GM19035 (cell line): Measurements from ENCODE around the gene LRRFIP1.

ENCODE experiments used
- ATAC-seq: cut with Tn5 transposase; IDR thresholded peaks from one replicate; pipeline ENCODE4 v1.9.1; 2021; ENCODE audit not compliant: unreplicated experiment

The LRRFIP1 gene

GRCh38 chr2:237639052-237639835, 11.9 kb downstream of the LRRFIP1 start:
- no peak for ATAC-seq

- ATAC-seq: no peak
Observed at GRCh38 chr2:237639836-237640220, 12.4 kb downstream of the LRRFIP1 start.

GRCh38 chr2:237640493-237640998, 13.2 kb downstream of the LRRFIP1 start:
- ATAC-seq: no peak

DNA sequence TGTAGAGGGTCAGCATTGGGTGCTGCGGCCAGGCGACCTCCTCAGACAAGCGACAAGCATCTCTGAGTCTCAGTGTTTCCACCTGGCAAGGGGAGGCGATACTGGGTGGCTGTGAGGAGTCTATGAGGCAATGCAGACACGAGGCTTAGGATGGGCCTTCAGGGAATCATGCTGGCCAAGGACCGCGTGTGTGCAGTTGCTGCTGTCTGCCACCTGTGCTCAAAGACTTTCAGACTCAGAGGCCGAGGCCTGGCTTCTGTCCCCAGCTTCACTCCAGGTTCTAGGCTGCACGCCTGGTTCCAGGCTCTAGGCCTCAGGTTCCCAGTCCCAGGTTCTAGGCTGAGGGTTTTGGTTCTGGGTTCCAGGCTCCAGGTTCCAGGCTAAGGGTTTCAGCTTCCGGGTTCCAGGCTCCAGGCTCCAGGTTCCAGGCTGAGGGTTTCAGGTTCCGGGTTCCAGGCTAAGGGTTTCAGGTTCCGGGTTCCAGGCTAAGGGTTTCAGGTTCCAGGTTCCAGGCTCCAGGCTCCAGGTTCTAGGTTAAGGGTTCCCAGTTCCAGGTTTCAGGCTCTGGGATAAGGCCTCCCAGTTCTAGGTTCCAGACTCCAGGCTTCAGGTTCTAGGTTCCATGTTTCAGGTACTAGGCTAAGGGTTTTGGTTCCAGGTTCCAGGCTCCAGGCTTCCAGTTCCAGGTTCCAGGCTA, 14.8 kb downstream of the LRRFIP1 start:
- ATAC-seq: no peak

GRCh38 chr2:237643066-237643465, 15.7 kb downstream of the LRRFIP1 start:
- ATAC-seq: no peak

DNA sequence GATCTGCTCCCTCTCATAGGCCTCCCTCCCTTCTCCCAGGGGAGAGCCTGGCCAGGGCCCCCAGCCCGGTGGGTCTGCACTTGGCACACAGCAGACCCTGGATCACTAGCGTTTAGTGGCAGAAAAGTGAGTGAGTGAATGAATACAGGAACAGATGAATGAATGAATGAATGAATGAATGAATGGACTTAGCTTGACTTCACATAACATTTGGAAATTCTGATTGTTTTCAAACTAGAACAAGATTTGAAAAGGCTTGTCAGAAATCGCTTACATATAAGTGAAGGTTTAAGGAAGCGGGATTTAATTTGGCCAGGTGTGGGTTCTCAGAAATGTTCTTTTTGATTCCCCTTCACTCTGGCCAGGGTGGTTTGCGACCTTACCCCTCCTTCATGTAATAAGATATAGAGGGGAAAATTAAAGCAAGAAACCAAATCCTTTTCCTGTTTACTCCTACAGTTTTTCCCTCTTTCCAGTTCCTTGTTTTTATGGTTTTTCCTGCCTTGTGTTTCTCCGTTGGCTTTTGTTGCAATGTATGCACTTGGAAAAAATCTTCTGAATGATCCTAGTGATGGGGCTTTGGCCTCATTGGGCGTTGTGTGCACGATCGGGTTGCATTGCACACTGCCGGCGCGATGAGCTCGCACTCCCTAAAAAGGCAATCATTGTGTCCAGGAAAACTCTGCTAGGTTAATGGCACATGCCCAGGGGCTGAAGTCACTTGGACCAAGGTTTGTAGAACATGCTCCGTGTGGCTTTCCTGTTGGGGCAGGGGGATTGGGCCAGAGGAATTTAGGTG, 16.4 kb downstream of the LRRFIP1 start:
- no peak for ATAC-seq

DNA sequence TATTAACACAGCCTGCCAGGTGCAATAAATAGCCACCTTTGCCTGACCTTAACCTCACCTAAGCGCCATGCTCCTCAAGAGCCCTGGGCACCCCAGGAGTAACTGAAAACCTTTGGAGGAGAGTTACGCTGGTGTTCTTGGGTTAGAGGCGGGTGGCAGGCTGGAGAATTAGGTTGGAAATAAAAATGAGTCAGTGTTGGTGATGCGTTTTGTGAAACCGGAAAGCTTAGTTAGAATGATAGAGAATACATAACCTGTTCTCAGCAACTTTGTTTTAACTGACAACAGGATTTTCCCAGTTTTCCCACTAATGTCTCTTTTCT, 17.0 kb downstream of the LRRFIP1 start:
- no peak for ATAC-seq

DNA sequence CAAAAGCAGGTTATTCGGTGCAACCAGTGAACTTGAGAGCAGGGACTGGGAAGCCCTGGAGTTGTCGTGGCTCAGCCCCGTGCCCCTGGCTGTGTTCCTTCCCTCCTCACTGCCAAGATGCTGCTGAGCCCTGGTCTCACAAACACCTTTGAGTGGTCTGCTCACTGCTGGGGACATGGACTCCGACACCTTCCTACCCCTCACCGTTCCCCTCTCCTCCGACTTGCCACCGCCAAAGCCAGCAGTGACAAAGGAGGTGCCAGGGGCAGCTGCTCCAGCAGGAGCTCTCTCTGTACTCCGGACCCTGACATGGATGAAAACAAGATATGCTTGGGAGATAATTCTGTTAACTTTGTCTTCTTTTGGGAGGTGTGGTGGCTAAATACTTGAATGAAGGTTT, 17.9 kb downstream of the LRRFIP1 start:
- no peak for ATAC-seq

DNA sequence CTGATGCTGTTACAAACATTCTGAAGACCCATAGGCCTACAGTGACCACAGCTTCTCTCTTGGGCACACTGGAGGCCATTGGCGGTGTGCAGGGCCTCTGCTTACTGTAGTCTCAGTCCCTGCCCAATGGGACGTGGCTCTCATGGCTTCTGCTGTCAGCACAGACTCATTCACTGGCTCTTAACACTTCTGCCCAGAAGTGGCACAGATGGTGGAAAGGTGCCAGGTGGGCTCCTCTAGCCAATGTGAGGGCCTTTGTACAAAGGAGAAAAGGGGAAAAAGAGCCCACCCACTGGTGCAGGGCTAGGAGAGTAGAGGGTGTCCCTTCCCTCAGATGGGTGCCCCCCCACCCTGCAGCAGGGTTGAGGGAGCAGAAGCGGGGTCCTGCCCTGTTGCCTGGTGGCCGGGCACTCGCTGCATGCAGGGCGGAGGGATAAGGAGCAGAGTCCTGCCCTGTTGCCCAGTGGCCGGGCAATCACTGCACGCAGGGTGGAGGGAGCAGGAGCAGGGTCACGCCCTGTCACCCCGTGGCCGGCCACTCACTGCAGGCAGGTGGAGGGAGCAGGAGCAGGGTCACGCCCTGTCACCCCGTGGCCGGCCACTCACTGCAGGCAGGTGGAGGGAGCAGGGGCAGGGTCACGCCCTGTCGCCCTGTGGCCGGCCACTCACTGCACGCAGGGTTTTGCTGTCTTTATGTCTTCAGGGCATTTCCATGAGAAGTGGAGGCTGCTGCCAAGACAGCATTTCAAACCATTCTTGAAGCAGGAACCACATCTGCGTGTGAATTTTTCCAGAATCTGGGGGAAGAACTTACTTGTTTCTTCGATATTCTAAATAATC, 20.0 kb downstream of the LRRFIP1 start:
- no peak for ATAC-seq

DNA sequence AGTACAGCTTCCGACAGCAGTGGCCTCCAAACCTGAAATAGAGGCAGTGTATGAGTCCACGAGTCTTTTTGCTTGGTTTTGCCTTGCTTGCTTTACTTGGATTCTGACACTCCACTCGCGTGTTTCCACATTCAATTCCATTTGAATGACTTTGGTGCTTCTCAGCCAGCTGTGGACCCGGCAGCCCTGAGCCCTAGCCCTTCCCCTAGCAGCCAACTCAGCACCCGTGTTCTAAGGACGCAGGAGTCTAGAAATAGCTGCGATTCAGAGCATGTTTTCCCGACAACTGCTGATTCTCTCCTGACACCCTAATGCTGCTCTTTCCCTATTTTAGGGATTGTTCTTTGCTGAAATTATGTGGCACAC, 20.6 kb downstream of the LRRFIP1 start:
- ATAC-seq: no peak

DNA sequence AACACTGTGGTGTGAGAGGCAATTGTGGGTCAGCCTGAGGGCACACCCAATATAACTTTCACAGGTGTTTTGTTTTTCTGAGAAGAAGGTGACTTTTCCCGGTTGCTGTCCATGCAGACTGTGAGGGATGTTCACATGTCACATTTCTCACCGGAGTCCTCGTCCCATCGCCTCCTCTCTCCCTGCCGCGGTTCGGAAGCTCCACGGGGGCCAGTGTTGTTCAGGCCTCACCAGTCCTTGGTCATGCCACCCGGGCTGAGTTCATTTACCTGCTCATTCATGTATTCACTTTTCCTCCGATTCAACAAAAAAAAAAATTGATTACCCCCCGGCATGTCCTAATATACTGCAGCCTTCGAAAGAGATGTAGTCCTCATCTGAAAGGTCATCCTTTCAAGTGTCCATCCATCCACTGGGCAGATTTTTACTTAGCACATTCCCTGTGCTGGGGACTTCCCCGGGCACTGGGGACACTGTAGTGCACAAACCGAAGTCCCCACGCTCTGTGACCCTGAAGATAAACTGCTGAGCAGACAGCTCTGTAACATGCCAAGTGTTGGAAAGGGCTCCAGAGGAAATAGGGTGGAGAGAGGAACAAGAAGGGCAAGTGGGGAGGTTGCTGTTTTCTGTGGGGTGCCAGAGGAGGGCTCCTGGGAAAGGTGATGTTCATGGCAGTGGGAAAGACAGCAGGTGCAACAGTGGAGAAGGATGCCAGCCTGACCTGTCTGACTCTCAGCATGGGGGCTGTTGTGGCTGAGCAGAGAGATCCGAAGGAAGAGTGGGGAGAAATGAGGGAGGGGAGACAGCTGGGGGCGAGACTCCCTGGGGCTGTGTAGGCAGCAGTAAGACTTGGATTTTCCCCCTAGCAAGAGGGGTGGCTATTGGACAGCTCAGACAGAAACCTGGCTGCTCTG, 22.4 kb downstream of the LRRFIP1 start:
- ATAC-seq: no peak

DNA sequence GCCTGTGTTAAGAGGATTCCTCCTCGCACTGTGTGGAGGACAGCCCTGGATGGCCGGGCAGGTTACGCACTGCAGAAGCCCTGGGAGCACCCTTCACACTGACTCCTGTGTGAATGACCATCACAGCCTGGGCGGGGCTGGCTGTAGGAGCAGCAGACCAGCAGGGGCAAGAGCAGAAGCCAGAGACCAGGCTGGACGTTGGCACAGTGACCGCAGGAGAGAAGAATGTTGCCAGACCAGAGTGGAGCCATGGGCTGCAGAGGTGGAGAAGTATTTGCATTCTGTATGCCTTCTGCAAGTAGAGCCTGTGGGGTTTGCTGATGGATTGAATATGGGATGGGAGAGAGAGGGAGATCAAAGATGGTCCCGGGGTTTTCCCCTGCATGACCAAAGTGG, 23.1 kb downstream of the LRRFIP1 start:
- ATAC-seq: no peak

GRCh38 chr2:237651761-237652160, 24.4 kb downstream of the LRRFIP1 start:
- ATAC-seq: no peak

GRCh38 chr2:237652181-237652580, 24.8 kb downstream of the LRRFIP1 start:
- ATAC-seq: no peak

GRCh38 chr2:237652854-237653253, 25.5 kb downstream of the LRRFIP1 start:
- ATAC-seq: no peak

- ATAC-seq: no peak
Observed at GRCh38 chr2:237653776-237654558, 26.6 kb downstream of the LRRFIP1 start.

GRCh38 chr2:237657063-237657462, 29.7 kb downstream of the LRRFIP1 start:
- no peak for ATAC-seq

- no peak for ATAC-seq
Observed at GRCh38 chr2:237660381-237660900, 33.1 kb downstream of the LRRFIP1 start.

- ATAC-seq: no peak
Observed at GRCh38 chr2:237661270-237661669, 33.9 kb downstream of the LRRFIP1 start.
